Activated CD4-positive, CD25-positive, alpha-beta regulatory T cell (primary cell): ENCODE results near the gene TOR4A.
"Not testable (repeated sequence)": the region's sequence is repeated elsewhere in the genome, so short reads cannot be mapped to it uniquely, and the experiment has no call there.

Experiments used
- DNase-seq, 4 experiments: peaks; one replicate each; lab custom pipeline; 2025; lab: John Stamatoyannopoulos, UW

The TOR4A gene

GRCh38 chr9:137318602-137319001 lies 41.1 kb downstream of the TOR4A start:
- DNase-seq, result no peak

- DNase-seq, result no peak
Measured at GRCh38 chr9:137319011-137319738, 41.6 kb downstream of the TOR4A start.

GRCh38 chr9:137319739-137320551 lies 42.4 kb downstream of the TOR4A start:
- DNase-seq, result no peak

- no peak for DNase-seq
Measured at GRCh38 chr9:137320555-137321384, 43.2 kb downstream of the TOR4A start.

GRCh38 chr9:137321726-137322361 lies 44.3 kb downstream of the TOR4A start:
- no peak for DNase-seq

GRCh38 chr9:137323531-137324331 lies 46.2 kb downstream of the TOR4A start:
- no peak for DNase-seq

GRCh38 chr9:137325124-137325523 lies 47.6 kb downstream of the TOR4A start:
- DNase-seq, result no peak

- DNase-seq, result no peak
Measured at GRCh38 chr9:137325799-137326198, 48.3 kb downstream of the TOR4A start.

GRCh38 chr9:137326445-137327065 lies 49.0 kb downstream of the TOR4A start:
- DNase-seq, result no peak

GRCh38 chr9:137327641-137328550 lies 50.4 kb downstream of the TOR4A start:
- not testable (repeated sequence) for DNase-seq

- DNase-seq, result not testable (repeated sequence)
Measured at GRCh38 chr9:137329590-137329989, 52.1 kb downstream of the TOR4A start.

GRCh38 chr9:137330689-137331088 lies 53.2 kb downstream of the TOR4A start:
- DNase-seq, result no peak

- no peak for DNase-seq
Measured at GRCh38 chr9:137331929-137332328, 54.4 kb downstream of the TOR4A start.
